GM23338 (cell line): Measurements from ENCODE around the gene SUSD3. TPM values are rescaled to one million over a fixed set of nuclear protein-coding genes. Genes with fewer than 3 reads are reported as not detected.

Source experiments
- ATAC-seq: fragments of 200-7000 bp; cut with Tn5 transposase; 3 replicates; pipeline ENCODE4 v1.9.1; 2020
- DNase-seq: peaks from one replicate; pipeline ENCODE4 v3.0.0-alpha.2; 2015; ENCODE audit warnings: low spot score
- H2AFZ ChIP-seq: fragments of 200-600 bp; sonication (generic); 2 replicates; pipeline ENCODE4 v1.8.0; 2016; ENCODE audit warnings: antibody characterized with exemption, mild to moderate bottlenecking, moderate library complexity
- H3F3A ChIP-seq: fragments of 200-600 bp; sonication (generic); replicated peaks from 2 replicates; pipeline ENCODE4 v1.8.0; 2017; ENCODE audit warnings: antibody characterized with exemption, mixed run types, low read depth
- H3K27ac ChIP-seq: fragments of 200-600 bp; sonication (generic); 2 replicates; pipeline ENCODE4 v1.6.1; 2016; ENCODE audit warnings: low read depth
- H3K27me3 ChIP-seq: fragments of 200-600 bp; sonication (generic); 2 replicates; pipeline ENCODE4 v1.8.0; 2016; ENCODE audit warnings: mild to moderate bottlenecking, mixed run types, moderate library complexity; ENCODE audit not compliant: insufficient read depth
- H3K36me3 ChIP-seq: fragments of 200-600 bp; sonication (generic); 2 replicates; pipeline ENCODE4 v1.8.0; 2016; ENCODE audit warnings: mild to moderate bottlenecking; ENCODE audit not compliant: insufficient read depth
- H3K4me1 ChIP-seq: fragments of 200-600 bp; sonication (generic); 2 replicates; pipeline ENCODE4 v1.8.0; 2016; ENCODE audit warnings: mild to moderate bottlenecking, moderate library complexity; ENCODE audit not compliant: insufficient read depth
- H3K4me2 ChIP-seq: fragments of 200-600 bp; sonication (generic); 2 replicates; pipeline ENCODE4 v1.7.1; 2017; ENCODE audit warnings: mixed run types
- H3K4me3 ChIP-seq: fragments of 200-600 bp; sonication (generic); 2 replicates; pipeline ENCODE4 v1.6.1; 2016; ENCODE audit warnings: mixed run types
- H3K79me2 ChIP-seq: fragments of 200-600 bp; sonication (generic); replicated peaks from 2 replicates; pipeline ENCODE4 v1.8.0; 2017; ENCODE audit warnings: mild to moderate bottlenecking; ENCODE audit not compliant: insufficient read depth
- H3K9me2 ChIP-seq: fragments of 200-600 bp; sonication (generic); 2 replicates; pipeline ENCODE4 v1.8.0; 2017; ENCODE audit not compliant: insufficient read depth
- H4K20me1 ChIP-seq: fragments of 200-600 bp; sonication (generic); replicated peaks from 2 replicates; pipeline ENCODE4 v1.8.0; 2017; ENCODE audit warnings: mild to moderate bottlenecking; ENCODE audit not compliant: insufficient read depth
- H3K27ac Mint-ChIP-seq: 2 replicates; pipeline ENCODE4 v1.8.0; 2020; ENCODE audit warnings: inconsistent platforms, mild to moderate bottlenecking, moderate library complexity, mixed read lengths
- H3K27me3 Mint-ChIP-seq: 3 replicates; pipeline ENCODE4 v1.8.0; 2022; ENCODE audit warnings: low read depth, mild to moderate bottlenecking, moderate library complexity, mixed read lengths, inconsistent platforms; ENCODE audit not compliant: insufficient read depth, poor library complexity
- H3K36me3 Mint-ChIP-seq: 3 replicates; pipeline ENCODE4 v1.8.0; 2021; ENCODE audit warnings: low read depth, mild to moderate bottlenecking, inconsistent platforms, moderate library complexity, mixed read lengths
- H3K4me1 Mint-ChIP-seq: 3 replicates; pipeline ENCODE4 v1.8.0; 2020; ENCODE audit warnings: mild to moderate bottlenecking, inconsistent platforms, mixed read lengths
- H3K4me3 Mint-ChIP-seq: 3 replicates; pipeline ENCODE4 v1.8.0; 2021; ENCODE audit warnings: moderate library complexity, mild to moderate bottlenecking, inconsistent platforms, mixed read lengths
- H3K9me3 Mint-ChIP-seq: 3 replicates; pipeline ENCODE4 v1.8.0; 2020; ENCODE audit warnings: moderate library complexity, mild to moderate bottlenecking, inconsistent platforms, mixed read lengths
- CREB1 ChIP-seq: fragments of 250-450 bp; sonication (Bioruptor Pico); IDR thresholded peaks from 2 replicates; pipeline ENCODE4 v1.5.0; 2020; ENCODE audit warnings: low read depth, mild to moderate bottlenecking, moderate library complexity
- EZH2 ChIP-seq: fragments of 200-600 bp; sonication (generic); IDR thresholded peaks from one replicate; pipeline ENCODE4 v1.8.0; 2017; ENCODE audit warnings: antibody characterized with exemption, mild to moderate bottlenecking, low read depth; ENCODE audit not compliant: unreplicated experiment
- EZH2phosphoT487 ChIP-seq: fragments of 200-600 bp; sonication (generic); IDR thresholded peaks from one replicate; pipeline ENCODE4 v1.8.1; 2018; ENCODE audit warnings: antibody characterized with exemption; ENCODE audit not compliant: unreplicated experiment
- JUNB ChIP-seq: IDR thresholded peaks from one replicate; pipeline ENCODE4 v1.6.1; 2016; ENCODE audit warnings: antibody characterized with exemption; ENCODE audit not compliant: unreplicated experiment
- NANOG ChIP-seq: IDR thresholded peaks from 2 replicates; pipeline ENCODE4 v1.6.1; 2016; ENCODE audit warnings: antibody characterized with exemption, borderline replicate concordance
- POLR2AphosphoS5 ChIP-seq: IDR thresholded peaks from 2 replicates; pipeline ENCODE4 v1.6.1; 2016; ENCODE audit warnings: antibody characterized with exemption, low read depth
- STAT1 ChIP-seq: IDR thresholded peaks from one replicate; pipeline ENCODE4 v1.6.1; 2016; ENCODE audit warnings: antibody characterized with exemption; ENCODE audit not compliant: unreplicated experiment
- ZNF114 ChIP-seq: fragments of 250-450 bp; sonication (Bioruptor Pico); IDR thresholded peaks from 2 replicates; pipeline ENCODE4 v1.5.0; 2020; ENCODE audit warnings: mild to moderate bottlenecking, moderate library complexity
- ZNF331 ChIP-seq: fragments of 250-450 bp; sonication (Bioruptor Pico); IDR thresholded peaks from 2 replicates; pipeline ENCODE4 v1.5.0; 2020; ENCODE audit warnings: low read depth, mild to moderate bottlenecking, moderate library complexity
- polyA plus RNA-seq: library from polyadenylated mRNA; unstranded; fragments of >200 nt; fragmentation: Nextera tagmentation; extraction: Ambion mirVana; gene quantifications from 2 replicates; pipeline ENCODE4 v1.2.1, GENCODE V29; 2016
- total RNA-seq: library from RNA; depleted of rRNA; stranded (reverse); fragments of >200 nt; shearing (Covaris generic); gene quantifications from 2 replicates; pipeline ENCODE4 v1.2.3, GENCODE V29; 2014
- TF ChIP-seq, protein P1 (sequence below): IDR thresholded peaks from one replicate; pipeline ENCODE4 v1.6.1; 2018; ENCODE audit warnings: antibody characterized with exemption; ENCODE audit not compliant: unreplicated experiment
- TF ChIP-seq, protein P2 (sequence below), 2 experiments: fragments of 200-600 bp in 1 of 2; sonication (generic) in 1 of 2; conservative IDR thresholded peaks; 2 replicates each; pipeline versions ENCODE4 v1.5.1 to v1.6.1; 2016 to 2017; ENCODE audit warnings: antibody characterized with exemption in 2 of 2, low read depth in 2 of 2, mild to moderate bottlenecking in 2 of 2, moderate library complexity in 1 of 2
- TF ChIP-seq, protein P3 (sequence below): fragments of 250-450 bp; sonication (Bioruptor Pico); IDR thresholded peaks from 2 replicates; pipeline ENCODE4 v1.5.0; 2020; ENCODE audit warnings: mild to moderate bottlenecking, moderate library complexity
- TF ChIP-seq, protein P4 (sequence below): IDR thresholded peaks from 2 replicates; pipeline ENCODE4 v1.6.1; 2016; ENCODE audit warnings: antibody characterized with exemption

The SUSD3 gene
- total and polyA plus RNA-seq, 2 experiments from 2014 or later: 6.9 to 20.1 TPM

DNA sequence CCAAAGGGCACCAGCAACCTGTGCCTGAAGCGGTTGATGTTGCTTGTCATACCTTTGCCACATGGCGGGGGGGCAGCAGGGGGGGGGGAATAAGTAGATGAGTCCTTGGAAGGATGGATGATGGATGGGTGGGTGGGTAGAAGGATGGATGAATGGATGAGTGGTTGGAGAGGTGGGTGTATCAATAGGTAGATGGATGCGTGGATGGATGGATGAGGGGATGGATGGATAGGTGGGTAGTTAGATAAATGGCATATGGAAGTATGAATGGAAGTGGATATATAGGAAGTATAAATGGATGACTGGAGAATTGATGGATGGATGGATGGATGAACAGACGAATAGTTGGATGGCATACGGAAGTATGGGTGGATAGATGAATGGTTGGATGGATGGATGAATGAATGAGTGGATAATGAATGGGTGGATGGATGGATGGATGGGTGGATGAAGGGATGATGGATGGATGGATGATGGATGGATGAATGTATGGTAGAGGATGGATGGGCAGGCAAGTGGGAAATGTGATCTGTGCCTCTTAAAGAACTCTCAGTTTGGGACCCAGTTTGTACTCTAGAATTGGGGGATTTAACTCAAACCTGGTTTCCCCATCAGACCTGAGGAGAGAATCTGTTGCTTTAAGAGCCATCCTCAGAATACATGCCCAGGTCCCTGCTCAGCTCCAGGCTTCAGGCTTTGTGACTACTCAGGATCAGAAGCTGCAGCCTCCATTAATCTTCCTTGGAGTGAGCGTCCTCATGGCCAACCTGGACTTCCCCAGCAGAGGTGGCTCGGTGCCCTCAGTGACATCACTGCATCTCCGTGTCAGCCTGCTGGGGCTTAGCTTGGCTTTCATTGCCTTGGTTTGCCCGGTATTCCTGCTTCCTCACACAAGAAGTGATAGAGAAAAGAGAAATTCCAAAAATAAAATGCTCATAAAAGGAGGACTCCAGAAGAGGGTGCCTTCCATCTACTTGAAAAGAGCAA, 27.6 kb upstream of the SUSD3 start:
- TF ChIP-seq, protein P1, sequence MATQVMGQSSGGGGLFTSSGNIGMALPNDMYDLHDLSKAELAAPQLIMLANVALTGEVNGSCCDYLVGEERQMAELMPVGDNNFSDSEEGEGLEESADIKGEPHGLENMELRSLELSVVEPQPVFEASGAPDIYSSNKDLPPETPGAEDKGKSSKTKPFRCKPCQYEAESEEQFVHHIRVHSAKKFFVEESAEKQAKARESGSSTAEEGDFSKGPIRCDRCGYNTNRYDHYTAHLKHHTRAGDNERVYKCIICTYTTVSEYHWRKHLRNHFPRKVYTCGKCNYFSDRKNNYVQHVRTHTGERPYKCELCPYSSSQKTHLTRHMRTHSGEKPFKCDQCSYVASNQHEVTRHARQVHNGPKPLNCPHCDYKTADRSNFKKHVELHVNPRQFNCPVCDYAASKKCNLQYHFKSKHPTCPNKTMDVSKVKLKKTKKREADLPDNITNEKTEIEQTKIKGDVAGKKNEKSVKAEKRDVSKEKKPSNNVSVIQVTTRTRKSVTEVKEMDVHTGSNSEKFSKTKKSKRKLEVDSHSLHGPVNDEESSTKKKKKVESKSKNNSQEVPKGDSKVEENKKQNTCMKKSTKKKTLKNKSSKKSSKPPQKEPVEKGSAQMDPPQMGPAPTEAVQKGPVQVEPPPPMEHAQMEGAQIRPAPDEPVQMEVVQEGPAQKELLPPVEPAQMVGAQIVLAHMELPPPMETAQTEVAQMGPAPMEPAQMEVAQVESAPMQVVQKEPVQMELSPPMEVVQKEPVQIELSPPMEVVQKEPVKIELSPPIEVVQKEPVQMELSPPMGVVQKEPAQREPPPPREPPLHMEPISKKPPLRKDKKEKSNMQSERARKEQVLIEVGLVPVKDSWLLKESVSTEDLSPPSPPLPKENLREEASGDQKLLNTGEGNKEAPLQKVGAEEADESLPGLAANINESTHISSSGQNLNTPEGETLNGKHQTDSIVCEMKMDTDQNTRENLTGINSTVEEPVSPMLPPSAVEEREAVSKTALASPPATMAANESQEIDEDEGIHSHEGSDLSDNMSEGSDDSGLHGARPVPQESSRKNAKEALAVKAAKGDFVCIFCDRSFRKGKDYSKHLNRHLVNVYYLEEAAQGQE: no peak
- TF ChIP-seq ZNF331: no peak
- TF ChIP-seq, protein P2, sequence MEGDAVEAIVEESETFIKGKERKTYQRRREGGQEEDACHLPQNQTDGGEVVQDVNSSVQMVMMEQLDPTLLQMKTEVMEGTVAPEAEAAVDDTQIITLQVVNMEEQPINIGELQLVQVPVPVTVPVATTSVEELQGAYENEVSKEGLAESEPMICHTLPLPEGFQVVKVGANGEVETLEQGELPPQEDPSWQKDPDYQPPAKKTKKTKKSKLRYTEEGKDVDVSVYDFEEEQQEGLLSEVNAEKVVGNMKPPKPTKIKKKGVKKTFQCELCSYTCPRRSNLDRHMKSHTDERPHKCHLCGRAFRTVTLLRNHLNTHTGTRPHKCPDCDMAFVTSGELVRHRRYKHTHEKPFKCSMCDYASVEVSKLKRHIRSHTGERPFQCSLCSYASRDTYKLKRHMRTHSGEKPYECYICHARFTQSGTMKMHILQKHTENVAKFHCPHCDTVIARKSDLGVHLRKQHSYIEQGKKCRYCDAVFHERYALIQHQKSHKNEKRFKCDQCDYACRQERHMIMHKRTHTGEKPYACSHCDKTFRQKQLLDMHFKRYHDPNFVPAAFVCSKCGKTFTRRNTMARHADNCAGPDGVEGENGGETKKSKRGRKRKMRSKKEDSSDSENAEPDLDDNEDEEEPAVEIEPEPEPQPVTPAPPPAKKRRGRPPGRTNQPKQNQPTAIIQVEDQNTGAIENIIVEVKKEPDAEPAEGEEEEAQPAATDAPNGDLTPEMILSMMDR (conservative IDR thresholded peaks at IDR 0.05; ENCODE audit: low read depth in 2 of 2): no peak
- no peak for TF ChIP-seq JUNB
- no peak for TF ChIP-seq EZH2
- no peak for TF ChIP-seq CREB1 (CRISPR knock-in tag)
- no peak for TF ChIP-seq EZH2phosphoT487
- no peak for TF ChIP-seq NANOG
- TF ChIP-seq, protein P3, sequence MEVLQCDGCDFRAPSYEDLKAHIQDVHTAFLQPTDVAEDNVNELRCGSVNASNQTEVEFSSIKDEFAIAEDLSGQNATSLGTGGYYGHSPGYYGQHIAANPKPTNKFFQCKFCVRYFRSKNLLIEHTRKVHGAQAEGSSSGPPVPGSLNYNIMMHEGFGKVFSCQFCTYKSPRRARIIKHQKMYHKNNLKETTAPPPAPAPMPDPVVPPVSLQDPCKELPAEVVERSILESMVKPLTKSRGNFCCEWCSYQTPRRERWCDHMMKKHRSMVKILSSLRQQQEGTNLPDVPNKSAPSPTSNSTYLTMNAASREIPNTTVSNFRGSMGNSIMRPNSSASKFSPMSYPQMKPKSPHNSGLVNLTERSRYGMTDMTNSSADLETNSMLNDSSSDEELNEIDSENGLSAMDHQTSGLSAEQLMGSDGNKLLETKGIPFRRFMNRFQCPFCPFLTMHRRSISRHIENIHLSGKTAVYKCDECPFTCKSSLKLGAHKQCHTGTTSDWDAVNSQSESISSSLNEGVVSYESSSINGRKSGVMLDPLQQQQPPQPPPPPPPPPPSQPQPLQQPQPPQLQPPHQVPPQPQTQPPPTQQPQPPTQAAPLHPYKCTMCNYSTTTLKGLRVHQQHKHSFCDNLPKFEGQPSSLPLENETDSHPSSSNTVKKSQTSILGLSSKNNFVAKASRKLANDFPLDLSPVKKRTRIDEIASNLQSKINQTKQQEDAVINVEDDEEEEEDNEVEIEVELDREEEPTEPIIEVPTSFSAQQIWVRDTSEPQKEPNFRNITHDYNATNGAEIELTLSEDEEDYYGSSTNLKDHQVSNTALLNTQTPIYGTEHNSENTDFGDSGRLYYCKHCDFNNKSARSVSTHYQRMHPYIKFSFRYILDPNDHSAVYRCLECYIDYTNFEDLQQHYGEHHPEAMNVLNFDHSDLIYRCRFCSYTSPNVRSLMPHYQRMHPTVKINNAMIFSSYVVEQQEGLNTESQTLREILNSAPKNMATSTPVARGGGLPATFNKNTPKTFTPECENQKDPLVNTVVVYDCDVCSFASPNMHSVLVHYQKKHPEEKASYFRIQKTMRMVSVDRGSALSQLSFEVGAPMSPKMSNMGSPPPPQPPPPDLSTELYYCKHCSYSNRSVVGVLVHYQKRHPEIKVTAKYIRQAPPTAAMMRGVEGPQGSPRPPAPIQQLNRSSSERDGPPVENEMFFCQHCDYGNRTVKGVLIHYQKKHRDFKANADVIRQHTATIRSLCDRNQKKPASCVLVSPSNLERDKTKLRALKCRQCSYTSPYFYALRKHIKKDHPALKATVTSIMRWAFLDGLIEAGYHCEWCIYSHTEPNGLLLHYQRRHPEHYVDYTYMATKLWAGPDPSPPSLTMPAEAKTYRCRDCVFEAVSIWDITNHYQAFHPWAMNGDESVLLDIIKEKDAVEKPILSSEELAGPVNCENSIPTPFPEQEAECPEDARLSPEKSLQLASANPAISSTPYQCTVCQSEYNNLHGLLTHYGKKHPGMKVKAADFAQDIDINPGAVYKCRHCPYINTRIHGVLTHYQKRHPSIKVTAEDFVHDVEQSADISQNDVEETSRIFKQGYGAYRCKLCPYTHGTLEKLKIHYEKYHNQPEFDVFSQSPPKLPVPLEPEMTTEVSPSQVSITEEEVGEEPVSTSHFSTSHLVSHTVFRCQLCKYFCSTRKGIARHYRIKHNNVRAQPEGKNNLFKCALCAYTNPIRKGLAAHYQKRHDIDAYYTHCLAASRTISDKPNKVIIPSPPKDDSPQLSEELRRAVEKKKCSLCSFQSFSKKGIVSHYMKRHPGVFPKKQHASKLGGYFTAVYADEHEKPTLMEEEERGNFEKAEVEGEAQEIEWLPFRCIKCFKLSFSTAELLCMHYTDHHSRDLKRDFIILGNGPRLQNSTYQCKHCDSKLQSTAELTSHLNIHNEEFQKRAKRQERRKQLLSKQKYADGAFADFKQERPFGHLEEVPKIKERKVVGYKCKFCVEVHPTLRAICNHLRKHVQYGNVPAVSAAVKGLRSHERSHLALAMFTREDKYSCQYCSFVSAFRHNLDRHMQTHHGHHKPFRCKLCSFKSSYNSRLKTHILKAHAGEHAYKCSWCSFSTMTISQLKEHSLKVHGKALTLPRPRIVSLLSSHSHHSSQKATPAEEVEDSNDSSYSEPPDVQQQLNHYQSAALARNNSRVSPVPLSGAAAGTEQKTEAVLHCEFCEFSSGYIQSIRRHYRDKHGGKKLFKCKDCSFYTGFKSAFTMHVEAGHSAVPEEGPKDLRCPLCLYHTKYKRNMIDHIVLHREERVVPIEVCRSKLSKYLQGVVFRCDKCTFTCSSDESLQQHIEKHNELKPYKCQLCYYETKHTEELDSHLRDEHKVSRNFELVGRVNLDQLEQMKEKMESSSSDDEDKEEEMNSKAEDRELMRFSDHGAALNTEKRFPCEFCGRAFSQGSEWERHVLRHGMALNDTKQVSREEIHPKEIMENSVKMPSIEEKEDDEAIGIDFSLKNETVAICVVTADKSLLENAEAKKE (CRISPR knock-in tag): no peak
- no peak for TF ChIP-seq ZNF114 (CRISPR knock-in tag)
- TF ChIP-seq STAT1: no peak
- TF ChIP-seq, protein P4, sequence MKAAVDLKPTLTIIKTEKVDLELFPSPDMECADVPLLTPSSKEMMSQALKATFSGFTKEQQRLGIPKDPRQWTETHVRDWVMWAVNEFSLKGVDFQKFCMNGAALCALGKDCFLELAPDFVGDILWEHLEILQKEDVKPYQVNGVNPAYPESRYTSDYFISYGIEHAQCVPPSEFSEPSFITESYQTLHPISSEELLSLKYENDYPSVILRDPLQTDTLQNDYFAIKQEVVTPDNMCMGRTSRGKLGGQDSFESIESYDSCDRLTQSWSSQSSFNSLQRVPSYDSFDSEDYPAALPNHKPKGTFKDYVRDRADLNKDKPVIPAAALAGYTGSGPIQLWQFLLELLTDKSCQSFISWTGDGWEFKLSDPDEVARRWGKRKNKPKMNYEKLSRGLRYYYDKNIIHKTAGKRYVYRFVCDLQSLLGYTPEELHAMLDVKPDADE: no peak
- TF ChIP-seq POLR2AphosphoS5: no peak
- DNase-seq (no peak), ATAC-seq (no peak)
- Mint-ChIP-seq H3K9me3 (no peaks in the 10 kb centered on the region), H3K4me1 (peaks cover 12% of the 10 kb centered on the region), H3K4me3 (no peak overlapping the region), H3K36me3 (no peaks in the 10 kb centered on the region), H3K27ac (no peak overlapping the region), H3K27me3 (peaks cover 6% of the 10 kb centered on the region)
- no peak overlapping the region for H3K27ac ChIP-seq
- no peaks in the 10 kb centered on the region for H3K9me2 ChIP-seq
- no peak overlapping the region for H3K4me3 ChIP-seq
- no peaks in the 10 kb centered on the region for H3K79me2 ChIP-seq
- no peaks in the 10 kb centered on the region for H3K36me3 ChIP-seq
- no peak overlapping the region for H3K4me2 ChIP-seq
- no peak overlapping the region for H2AFZ ChIP-seq
- H3F3A ChIP-seq: no peaks in the 10 kb centered on the region
- peaks cover 7% of the 10 kb centered on the region; the same call in 1 of the 2 replicates for H3K4me1 ChIP-seq
- H4K20me1 ChIP-seq: no peaks in the 10 kb centered on the region
- H3K27me3 ChIP-seq: no peaks in the 10 kb centered on the region
